K562 (cell line): ENCODE results near the gene KRI1. TPM values are rescaled to one million over a fixed set of nuclear protein-coding genes. Genes with fewer than 3 reads are reported as not detected.
A peak's percentile ranks its signal among the peaks of the same experiment; 100 is the strongest.

Experiments
- BDP1 ChIP-seq: IDR thresholded peaks from 3 replicates; pipeline ENCODE4 v1.6.1; 2011; ENCODE audit not compliant: insufficient read length, insufficient read depth
- CREM ChIP-seq: IDR thresholded peaks from 2 replicates; pipeline ENCODE4 v1.6.1; 2014; ENCODE audit warnings: antibody characterized with exemption, low read depth
- ELF1 ChIP-seq: fragments of 200-800 bp; sonication (Bioruptor generic); IDR thresholded peaks from 2 replicates; pipeline ENCODE4 v1.6.1; 2016; ENCODE audit warnings: missing genetic modification characterization, missing compliant biosample characterization
- ESRRA ChIP-seq: fragments of 450-650 bp; IDR thresholded peaks from 2 replicates; pipeline ENCODE4 v1.6.1; 2014; ENCODE audit warnings: low read depth, mild to moderate bottlenecking, moderate library complexity, borderline replicate concordance
- EZH2 ChIP-seq: IDR thresholded peaks from 2 replicates; pipeline ENCODE4 v1.6.1; 2012; ENCODE audit warnings: low read depth, mild to moderate bottlenecking, inconsistent platforms, low read length, borderline replicate concordance
- HNRNPLL ChIP-seq: fragments of 200-400 bp; formaldehyde crosslinking; IDR thresholded peaks from 2 replicates; pipeline ENCODE4 v1.6.1; 2017; ENCODE audit warnings: low read length, low read depth, mild to moderate bottlenecking; ENCODE audit not compliant: poor library complexity, severe bottlenecking
- MECOM ChIP-seq: fragments of 250-450 bp; sonication (Bioruptor Pico); IDR thresholded peaks from 2 replicates; pipeline ENCODE4 v1.8.0; 2022; ENCODE audit warnings: inconsistent platforms
- SIRT6 ChIP-seq: IDR thresholded peaks from one replicate; pipeline ENCODE4 v1.6.1; 2012; ENCODE audit warnings: low read depth, mild to moderate bottlenecking, control low read depth, inconsistent platforms, low read length, moderate library complexity
- SMARCA4 ChIP-seq: fragments of 450-650 bp; IDR thresholded peaks from 2 replicates; pipeline ENCODE4 v1.6.1; 2016
- SOX6 ChIP-seq: fragments of 450-650 bp; IDR thresholded peaks from 2 replicates; pipeline ENCODE4 v1.6.1; 2014; ENCODE audit warnings: mild to moderate bottlenecking
- TAF7 ChIP-seq: fragments of 450-650 bp; IDR thresholded peaks from 2 replicates; pipeline ENCODE4 v1.6.1; 2016; ENCODE audit warnings: missing genetic modification characterization, missing compliant biosample characterization
- U2AF1 ChIP-seq: fragments of 200-400 bp; formaldehyde crosslinking; optimal IDR thresholded peaks from 2 replicates; pipeline ENCODE3; 2017; ENCODE audit warnings: mild to moderate bottlenecking, low read depth, low read length, moderate library complexity
- ZBTB1 ChIP-seq: sonication (generic); formaldehyde crosslinking; IDR thresholded peaks from 2 replicates; pipeline ENCODE4 v1.8.1; 2023; ENCODE audit warnings: missing genetic modification reagents, low read depth, mild to moderate bottlenecking, borderline replicate concordance
- ZEB2 ChIP-seq: fragments of 450-650 bp; IDR thresholded peaks from 2 replicates; pipeline ENCODE4 v1.6.1; 2016
- ZNF354B ChIP-seq: fragments of 250-450 bp; sonication (Bioruptor Pico); IDR thresholded peaks from 2 replicates; pipeline ENCODE4 v1.4.0; 2020
- ZNF431 ChIP-seq: sonication (generic); formaldehyde crosslinking; IDR thresholded peaks from 2 replicates; pipeline ENCODE4 v1.8.0; 2022; ENCODE audit warnings: mild to moderate bottlenecking, missing genetic modification reagents
- ZNF766 ChIP-seq: fragments of 200-800 bp; sonication (Bioruptor generic); conservative IDR thresholded peaks from 2 replicates; pipeline ENCODE4 v1.6.1; 2016; ENCODE audit warnings: missing genetic modification characterization, missing compliant biosample characterization
- ZNF77 ChIP-seq: fragments of 250-450 bp; sonication (Bioruptor Pico); IDR thresholded peaks from 2 replicates; pipeline ENCODE4 v1.5.0; 2020
- ZNF780A ChIP-seq: fragments of 250-450 bp; sonication (Bioruptor Pico); IDR thresholded peaks from 2 replicates; pipeline ENCODE4 v1.5.0; 2021; ENCODE audit warnings: mild to moderate bottlenecking
- polyA plus RNA-seq, 8 experiments: library from polyadenylated mRNA; depleted of rRNA in 4 of 8; stranded (reverse) in 5 of 8; unstranded in 3 of 8; fragments of >200 nt; fragmentation: Nextera tagmentation in 2 of 8; fragmentation: Illumina TruSeq in 1 of 8; extraction: Ambion mirVana in 2 of 8; extraction: Trizol in 1 of 8; gene quantifications; 2 replicates each; pipeline versions ENCODE4 v1.2.1 to v1.2.3, GENCODE V29; 2011 to 2014; ENCODE audit warnings: inconsistent platforms in 1 of 8, missing spikeins in 1 of 8
- total RNA-seq, 7 experiments: library from RNA; depleted of rRNA in 6 of 7; stranded (reverse); fragments of >200 nt in 6 of 7; fragmentation: Illumina TruSeq in 2 of 7; extraction: Trizol in 2 of 7; gene quantifications; 2 replicates each; pipeline versions ENCODE4 v1.2.1 to v1.2.3, GENCODE V29; 2011 to 2021; ENCODE audit warnings: low replicate concordance in 1 of 7
- TF ChIP-seq, protein P1 (sequence below): fragments of 450-650 bp; formaldehyde crosslinking; IDR thresholded peaks from 2 replicates; pipeline ENCODE4 v1.4.0; 2022; ENCODE audit warnings: mild to moderate bottlenecking, moderate library complexity
- TF ChIP-seq, protein P2 (sequence below): fragments of 250-450 bp; sonication (Bioruptor Pico); IDR thresholded peaks from 2 replicates; pipeline ENCODE4 v1.5.0; 2021; ENCODE audit warnings: mild to moderate bottlenecking, moderate library complexity
- TF ChIP-seq, protein P3 (sequence below): fragments of 250-450 bp; sonication (Bioruptor Pico); IDR thresholded peaks from 2 replicates; pipeline ENCODE4 v1.5.0; 2021; ENCODE audit warnings: mild to moderate bottlenecking, borderline replicate concordance
- TF ChIP-seq, protein P4 (sequence below): fragments of 250-450 bp; sonication (Bioruptor Pico); IDR thresholded peaks from 2 replicates; pipeline ENCODE4 v1.9.0; 2021; ENCODE audit warnings: mild to moderate bottlenecking

Gene KRI1
- total and polyA plus RNA-seq, 9 of the 15 experiments (the other 6 are each of a cell fraction or from before 2014, with no cell fraction given): 1.1 to 50.7 (median 24.7) TPM

DNA sequence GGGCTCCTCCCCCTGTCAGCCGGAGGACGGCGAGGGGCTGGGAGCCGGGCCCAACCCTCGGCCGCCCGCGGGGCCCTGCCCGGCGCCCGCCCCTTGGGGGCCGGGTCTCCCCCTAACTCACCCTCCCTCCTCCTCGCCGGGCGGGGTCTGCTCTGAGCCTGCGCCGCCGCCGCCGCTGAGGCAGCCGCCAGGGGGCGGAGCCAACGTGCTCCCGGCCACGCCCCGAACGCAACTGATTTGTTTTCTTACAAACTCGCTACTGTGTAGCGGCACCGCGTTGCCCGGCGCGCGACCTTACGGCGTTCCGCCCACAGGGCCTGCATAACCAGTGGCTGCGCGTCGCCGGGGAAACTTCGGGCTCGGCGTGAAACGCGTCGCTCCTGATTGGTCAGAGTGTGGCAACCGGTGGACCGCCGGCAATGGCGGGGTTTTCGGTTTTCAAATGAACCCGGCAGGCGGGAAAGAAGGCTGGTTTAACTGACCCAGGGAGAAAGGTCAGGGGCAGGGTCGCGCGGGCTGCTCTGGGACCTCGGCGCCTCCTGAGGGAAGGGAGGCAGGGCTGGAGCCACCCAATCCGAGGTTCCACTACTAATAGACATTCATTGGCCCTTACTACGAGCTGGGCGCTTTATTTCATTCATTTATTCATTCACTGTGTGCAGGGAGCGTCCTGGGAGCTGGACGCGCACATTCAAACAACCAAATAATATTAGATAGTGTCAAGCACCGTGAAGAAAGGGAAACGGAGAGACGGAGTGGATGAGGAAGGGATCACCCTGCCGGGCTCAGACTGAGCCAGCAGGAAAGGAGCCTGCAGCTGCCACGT lies 3.2 kb upstream of the KRI1 start, which contains the start of gene CDKN2D (continued):
- TF ChIP-seq HNRNPLL: peak; percentile 81
- no peak for TF ChIP-seq ZNF780A (CRISPR knock-in tag)
- TF ChIP-seq, protein P1, sequence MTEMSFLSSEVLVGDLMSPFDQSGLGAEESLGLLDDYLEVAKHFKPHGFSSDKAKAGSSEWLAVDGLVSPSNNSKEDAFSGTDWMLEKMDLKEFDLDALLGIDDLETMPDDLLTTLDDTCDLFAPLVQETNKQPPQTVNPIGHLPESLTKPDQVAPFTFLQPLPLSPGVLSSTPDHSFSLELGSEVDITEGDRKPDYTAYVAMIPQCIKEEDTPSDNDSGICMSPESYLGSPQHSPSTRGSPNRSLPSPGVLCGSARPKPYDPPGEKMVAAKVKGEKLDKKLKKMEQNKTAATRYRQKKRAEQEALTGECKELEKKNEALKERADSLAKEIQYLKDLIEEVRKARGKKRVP (CRISPR knock-in tag): no peak
- no peak for TF ChIP-seq MECOM (CRISPR knock-in tag)
- TF ChIP-seq SIRT6: no peak
- peak; percentile 93 for TF ChIP-seq CREM
- no peak for TF ChIP-seq ZNF354B (CRISPR knock-in tag)
- TF ChIP-seq EZH2: no peak
- no peak for TF ChIP-seq SMARCA4
- no peak for TF ChIP-seq ZEB2
- TF ChIP-seq U2AF1: no peak
- TF ChIP-seq, protein P2, sequence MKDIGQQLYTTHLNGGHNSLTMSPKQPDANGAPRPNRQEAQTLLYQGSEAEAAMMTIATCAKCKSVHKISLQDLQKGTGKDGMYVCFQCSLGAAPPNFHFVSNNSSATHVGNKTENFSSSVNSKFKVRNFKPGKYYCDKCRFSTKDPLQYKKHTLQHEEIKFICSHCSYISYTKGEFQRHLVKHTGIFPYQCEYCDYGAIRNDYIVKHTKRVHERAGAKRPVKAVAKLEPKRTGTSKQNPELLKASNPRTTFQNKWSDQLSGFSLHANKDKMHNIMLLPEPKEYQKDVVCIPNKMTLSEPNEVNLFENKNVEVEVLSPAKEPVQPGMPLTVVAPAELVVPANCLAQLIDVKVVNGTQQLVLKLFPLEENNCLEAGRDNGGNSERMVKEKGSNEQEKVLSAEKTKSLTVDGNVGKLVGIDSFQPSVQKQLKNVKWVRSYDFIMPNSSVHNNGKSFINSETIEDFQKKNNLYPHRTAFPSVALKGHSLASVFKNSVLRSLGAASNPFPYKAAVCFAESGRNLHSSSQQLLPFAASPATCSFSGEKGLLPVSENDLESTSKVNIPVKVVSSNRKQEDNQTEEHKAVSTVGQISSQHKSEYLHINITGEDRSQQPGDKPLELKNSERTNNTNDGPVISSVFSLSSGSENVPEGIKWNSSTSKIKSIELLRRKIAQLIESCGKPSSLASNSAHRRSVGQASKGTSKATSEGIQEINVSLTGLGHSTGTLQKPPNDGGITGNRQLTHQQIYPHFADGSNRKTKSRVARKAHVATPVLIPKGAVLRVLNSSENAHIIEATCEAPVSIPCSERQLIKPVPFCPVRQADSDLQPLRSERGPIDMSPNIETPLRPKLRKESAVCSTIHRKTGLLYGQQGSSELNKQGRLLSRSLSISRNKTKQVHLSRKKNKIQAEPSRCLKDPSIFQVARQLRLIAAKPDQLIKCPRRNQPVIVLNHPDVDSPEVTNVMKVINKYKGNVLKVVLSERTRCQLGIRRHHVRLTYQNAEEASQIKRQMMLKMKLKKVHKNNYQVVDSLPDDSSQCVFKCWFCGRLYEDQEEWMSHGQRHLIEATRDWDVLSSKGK (CRISPR knock-in tag): no peak
- TF ChIP-seq, protein P3, sequence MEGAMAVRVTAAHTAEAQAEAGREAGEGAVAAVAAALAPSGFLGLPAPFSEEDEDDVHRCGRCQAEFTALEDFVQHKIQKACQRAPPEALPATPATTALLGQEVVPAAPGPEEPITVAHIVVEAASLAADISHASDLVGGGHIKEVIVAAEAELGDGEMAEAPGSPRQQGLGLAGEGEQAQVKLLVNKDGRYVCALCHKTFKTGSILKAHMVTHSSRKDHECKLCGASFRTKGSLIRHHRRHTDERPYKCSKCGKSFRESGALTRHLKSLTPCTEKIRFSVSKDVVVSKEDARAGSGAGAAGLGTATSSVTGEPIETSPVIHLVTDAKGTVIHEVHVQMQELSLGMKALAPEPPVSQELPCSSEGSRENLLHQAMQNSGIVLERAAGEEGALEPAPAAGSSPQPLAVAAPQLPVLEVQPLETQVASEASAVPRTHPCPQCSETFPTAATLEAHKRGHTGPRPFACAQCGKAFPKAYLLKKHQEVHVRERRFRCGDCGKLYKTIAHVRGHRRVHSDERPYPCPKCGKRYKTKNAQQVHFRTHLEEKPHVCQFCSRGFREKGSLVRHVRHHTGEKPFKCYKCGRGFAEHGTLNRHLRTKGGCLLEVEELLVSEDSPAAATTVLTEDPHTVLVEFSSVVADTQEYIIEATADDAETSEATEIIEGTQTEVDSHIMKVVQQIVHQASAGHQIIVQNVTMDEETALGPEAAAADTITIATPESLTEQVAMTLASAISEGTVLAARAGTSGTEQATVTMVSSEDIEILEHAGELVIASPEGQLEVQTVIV (CRISPR knock-in tag): no peak
- TF ChIP-seq BDP1: no peak
- TF ChIP-seq ELF1 (tag): peak; percentile 27; the same call in 1 of the 2 replicates
- TF ChIP-seq SOX6: peak; percentile 14; the same call in 1 of the 2 replicates
- peak; percentile 66; the same call in 1 of the 2 replicates for TF ChIP-seq TAF7 (tag)
- no peak; the same call in 1 of the 2 replicates for TF ChIP-seq ZNF766 (CRISPR knock-in tag)
- TF ChIP-seq, protein P4, sequence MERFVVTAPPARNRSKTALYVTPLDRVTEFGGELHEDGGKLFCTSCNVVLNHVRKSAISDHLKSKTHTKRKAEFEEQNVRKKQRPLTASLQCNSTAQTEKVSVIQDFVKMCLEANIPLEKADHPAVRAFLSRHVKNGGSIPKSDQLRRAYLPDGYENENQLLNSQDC (CRISPR knock-in tag): 0 out of 2 replicates have a peak, but pooled peaks have one; percentile 18
- TF ChIP-seq ZNF77 (CRISPR knock-in tag): no peak
- TF ChIP-seq ESRRA: peak; percentile 88
- TF ChIP-seq ZNF431 (CRISPR knock-in tag): no peak; the same call in 1 of the 2 replicates
- TF ChIP-seq ZBTB1 (CRISPR knock-in tag): peak; percentile 74; the same call in 1 of the 2 replicates
